ENCODE results near the gene RUFY4.
"Not testable (repeated sequence)": the region's sequence is repeated elsewhere in the genome, so short reads cannot be mapped to it uniquely, and the experiment has no call there.

Gene RUFY4

GRCh38 chr2:218089259-218089658 is 20.2 kb downstream of the RUFY4 start:
- no peak for DNase-seq (ENCODE audit: low spot score)

GRCh38 chr2:218091746-218092145 is 22.7 kb downstream of the RUFY4 start:
- no peak for DNase-seq (ENCODE audit: low spot score)

GRCh38 chr2:218093879-218094278 is 24.8 kb downstream of the RUFY4 start:
- no peak for DNase-seq (ENCODE audit: low spot score)

GRCh38 chr2:218095853-218096252 is 26.8 kb downstream of the RUFY4 start:
- DNase-seq (ENCODE audit: low spot score) = no peak

GRCh38 chr2:218097975-218098374 is 28.9 kb downstream of the RUFY4 start:
- DNase-seq (ENCODE audit: low spot score) = no peak

DNA sequence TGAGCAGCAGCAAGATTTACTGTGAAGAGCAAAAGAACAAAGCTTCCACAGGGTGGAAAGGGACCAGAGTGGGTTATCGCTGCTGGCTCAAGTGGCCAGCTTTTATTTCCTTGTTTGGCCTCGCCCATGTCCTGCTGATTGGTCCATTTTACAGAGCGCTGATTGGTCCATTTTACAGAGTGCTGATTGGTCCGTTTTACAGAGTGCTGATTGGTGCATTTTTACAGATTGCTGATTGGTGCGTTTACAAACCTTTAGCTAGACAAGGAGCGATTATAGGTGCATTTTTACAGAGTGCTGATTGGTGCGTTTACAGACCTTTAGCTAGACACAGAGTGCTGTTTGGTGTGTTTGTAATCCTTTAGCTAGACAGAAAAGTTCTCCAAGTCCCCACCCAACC is 39.8 kb downstream of the RUFY4 start:
- not testable (repeated sequence) for DNase-seq (ENCODE audit: low spot score)

DNA sequence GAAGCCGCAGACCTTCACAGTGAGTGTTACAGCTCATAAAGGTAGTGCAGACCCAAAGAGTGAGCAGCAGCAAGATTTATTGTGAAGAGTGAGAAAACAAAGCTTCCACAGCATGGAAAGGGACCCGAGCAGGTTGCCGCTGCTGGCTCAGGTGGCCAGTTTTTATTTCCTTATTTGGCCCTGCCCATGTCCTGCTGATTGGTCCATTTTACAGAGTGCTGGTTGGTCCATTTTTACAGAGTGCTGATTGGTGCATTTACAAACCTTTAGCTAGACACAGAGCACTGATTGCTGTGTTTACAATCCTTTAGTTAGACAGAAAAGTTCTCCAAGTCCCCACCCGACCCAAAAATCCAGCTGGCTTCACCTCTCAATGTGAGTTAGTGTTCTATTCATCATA is 52.7 kb downstream of the RUFY4 start:
- not testable (repeated sequence) for DNase-seq (ENCODE audit: low spot score)

DNA sequence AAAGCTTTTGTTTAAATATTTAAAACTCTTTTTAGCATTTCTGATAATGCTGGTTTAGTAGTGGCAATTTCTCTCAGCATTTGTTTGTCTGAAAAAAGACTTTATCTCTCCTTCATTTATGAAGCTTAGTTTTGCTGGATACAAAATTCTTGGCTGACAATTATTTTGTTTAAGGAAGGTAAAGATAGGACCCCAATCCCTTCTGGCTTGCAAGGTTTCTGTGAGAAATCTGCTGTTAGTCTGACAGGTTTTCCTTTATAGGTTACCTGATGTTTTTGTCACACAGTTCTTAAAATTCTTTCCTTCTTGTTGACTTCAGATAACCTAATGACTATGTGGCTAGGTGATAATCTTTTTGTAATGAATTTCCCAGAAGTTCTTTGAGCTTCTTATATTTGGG is 53.2 kb downstream of the RUFY4 start:
- DNase-seq (ENCODE audit: low spot score) = not testable (repeated sequence)

GRCh38 chr2:218123986-218124385 is 54.9 kb downstream of the RUFY4 start:
- no peak for DNase-seq (ENCODE audit: low spot score)

DNA sequence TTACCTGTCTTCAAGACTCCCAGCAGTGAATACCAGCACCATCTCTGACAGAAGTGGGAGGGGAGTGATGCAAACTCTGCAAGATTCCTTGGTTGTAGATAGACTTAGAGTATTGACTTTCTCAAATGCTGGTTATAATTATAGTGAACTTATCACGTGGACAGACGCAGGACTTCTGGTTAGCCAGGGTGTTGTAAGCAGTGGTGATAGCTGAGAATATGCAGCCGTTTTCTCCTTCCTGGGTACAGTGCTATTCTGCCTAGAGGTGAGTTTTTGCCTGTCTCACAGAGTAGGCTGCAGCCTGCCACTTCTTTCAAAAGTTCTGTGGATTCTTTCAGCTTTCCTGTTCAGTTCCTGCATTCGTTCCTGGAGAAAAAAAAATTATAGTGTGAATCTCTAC is 56.0 kb downstream of the RUFY4 start:
- no peak for DNase-seq (ENCODE audit: low spot score)

DNA sequence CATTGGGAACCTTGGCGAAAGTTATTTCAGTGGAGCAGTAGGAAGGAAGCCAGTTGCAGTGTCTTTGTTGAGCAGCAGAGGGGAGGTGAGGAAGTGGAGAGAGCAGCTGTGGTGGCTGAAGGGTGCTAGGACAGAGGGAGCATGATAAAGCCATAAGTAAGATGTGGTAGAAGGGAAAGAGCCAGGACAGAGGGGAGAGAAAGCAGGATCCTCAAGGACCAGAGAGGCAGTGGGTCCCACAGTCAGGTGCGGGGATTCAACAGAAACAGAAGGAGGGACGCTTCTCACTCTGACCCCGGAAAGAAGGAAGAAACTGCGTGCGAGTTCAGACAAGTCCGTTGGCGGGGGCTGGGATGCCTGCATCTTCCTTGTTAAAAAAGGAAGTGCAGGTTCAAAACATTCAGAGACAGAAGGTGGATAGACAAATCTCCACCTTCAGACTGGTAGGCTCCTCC is 56.6 kb downstream of the RUFY4 start, which contains the start of gene CXCR2:
Gene CXCR2, plus strand, starts transcription at position 403 of the 455 bp plus-strand sequence. CDS start 8,774 bp downstream, outside the sequence.
- no peak for DNase-seq (ENCODE audit: low spot score)

- no peak for DNase-seq (ENCODE audit: low spot score)
Measured at GRCh38 chr2:218127929-218128455, 58.9 kb downstream of the RUFY4 start.

GRCh38 chr2:218128781-218129457 is 59.9 kb downstream of the RUFY4 start:
- DNase-seq (ENCODE audit: low spot score) = no peak

GRCh38 chr2:218129458-218130135 is 60.5 kb downstream of the RUFY4 start:
- DNase-seq (ENCODE audit: low spot score) = no peak

GRCh38 chr2:218130377-218130776 is 61.3 kb downstream of the RUFY4 start:
- no peak for DNase-seq (ENCODE audit: low spot score)

DNA sequence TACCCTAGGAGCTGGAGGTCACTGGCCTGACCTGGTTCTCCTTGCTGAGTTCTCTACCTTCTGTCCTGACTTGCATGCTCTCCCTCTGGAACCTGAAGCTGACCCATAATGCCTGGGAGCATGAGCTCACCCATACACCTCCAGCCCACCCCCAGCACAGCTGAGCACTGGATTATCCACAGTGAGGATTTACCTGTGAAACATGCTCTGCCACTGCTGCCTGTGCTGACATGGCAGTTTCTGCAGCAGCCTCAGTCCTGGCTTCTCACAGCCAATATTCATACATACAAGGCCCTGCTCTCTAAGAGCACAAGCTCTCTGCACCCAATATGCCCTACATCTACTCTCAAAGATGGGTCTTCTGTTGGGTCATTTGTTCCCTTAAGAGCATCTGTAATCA is 61.8 kb downstream of the RUFY4 start:
- DNase-seq (ENCODE audit: low spot score) = no peak

- DNase-seq (ENCODE audit: low spot score) = no peak
Measured at GRCh38 chr2:218137514-218137913, 68.5 kb downstream of the RUFY4 start.

DNA sequence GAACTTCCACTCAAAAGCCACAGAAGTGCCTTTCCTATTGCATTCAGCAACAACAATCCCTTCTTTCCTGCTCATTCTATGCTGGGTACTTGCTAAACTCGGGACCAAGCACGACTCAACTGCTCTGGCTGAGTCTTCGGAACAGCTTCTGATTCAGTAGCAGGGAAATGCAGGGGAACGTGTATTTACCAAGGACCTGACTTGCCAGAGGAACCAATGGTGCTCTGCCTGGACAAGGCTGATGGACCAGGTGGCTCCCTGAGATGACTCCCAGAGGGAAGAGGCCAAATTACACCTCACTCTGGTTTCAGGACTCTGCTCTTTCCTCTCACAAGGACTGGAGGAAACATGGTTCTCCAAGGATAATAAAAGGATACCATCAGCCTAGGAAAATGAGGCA is 69.0 kb downstream of the RUFY4 start:
- no peak for DNase-seq (ENCODE audit: low spot score)

All from NAMALWA (cell line).